ENCODE measurements around the gene SERPINB8.

DNA sequence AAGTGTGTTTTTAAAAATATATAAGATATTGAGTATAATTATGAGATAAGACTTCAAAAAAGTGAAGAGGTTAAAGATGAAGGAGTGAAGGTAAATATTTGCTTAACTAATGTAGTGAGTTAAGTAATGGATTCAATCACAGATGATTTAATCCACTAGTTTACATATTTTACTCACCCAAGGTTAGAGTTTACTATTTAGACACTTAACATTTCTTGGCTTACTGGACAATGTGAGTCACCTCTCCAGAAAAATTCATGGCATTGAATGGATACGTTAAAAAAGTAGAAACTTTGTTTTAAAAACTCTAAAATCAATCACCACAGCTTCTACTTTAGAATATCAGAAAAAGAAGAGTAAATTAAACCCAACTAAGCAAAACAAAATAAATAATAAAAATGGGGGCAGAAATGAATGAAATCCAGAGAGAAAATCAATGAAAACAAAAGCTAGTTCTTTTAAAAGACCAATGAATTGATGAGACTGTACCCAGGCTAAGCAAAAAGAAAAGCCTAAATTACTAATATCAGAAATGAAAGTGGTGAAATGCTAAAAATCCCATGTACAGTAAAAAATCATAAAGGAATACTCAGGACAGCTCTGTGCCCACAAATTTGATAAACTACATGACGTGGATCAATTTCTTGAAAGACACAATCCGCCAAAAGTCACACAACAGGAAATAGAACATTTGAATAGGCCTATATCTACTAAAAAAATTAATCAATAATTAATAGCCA is 22.7 kb upstream of the SERPINB8 start:
- TF ChIP-seq, protein P1, sequence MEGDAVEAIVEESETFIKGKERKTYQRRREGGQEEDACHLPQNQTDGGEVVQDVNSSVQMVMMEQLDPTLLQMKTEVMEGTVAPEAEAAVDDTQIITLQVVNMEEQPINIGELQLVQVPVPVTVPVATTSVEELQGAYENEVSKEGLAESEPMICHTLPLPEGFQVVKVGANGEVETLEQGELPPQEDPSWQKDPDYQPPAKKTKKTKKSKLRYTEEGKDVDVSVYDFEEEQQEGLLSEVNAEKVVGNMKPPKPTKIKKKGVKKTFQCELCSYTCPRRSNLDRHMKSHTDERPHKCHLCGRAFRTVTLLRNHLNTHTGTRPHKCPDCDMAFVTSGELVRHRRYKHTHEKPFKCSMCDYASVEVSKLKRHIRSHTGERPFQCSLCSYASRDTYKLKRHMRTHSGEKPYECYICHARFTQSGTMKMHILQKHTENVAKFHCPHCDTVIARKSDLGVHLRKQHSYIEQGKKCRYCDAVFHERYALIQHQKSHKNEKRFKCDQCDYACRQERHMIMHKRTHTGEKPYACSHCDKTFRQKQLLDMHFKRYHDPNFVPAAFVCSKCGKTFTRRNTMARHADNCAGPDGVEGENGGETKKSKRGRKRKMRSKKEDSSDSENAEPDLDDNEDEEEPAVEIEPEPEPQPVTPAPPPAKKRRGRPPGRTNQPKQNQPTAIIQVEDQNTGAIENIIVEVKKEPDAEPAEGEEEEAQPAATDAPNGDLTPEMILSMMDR (IDR thresholded peaks at IDR 0.05; ENCODE audit: extremely low read depth in 1 of 2, insufficient read depth in 1 of 2, low read depth in 1 of 2, low read length in 2 of 2): no peak
- no peak for TF ChIP-seq POLR2A (IDR thresholded peaks at IDR 0.05; ENCODE audit: low read depth, low read length)
